ENCODE measurements around the gene DCDC1.

DNA sequence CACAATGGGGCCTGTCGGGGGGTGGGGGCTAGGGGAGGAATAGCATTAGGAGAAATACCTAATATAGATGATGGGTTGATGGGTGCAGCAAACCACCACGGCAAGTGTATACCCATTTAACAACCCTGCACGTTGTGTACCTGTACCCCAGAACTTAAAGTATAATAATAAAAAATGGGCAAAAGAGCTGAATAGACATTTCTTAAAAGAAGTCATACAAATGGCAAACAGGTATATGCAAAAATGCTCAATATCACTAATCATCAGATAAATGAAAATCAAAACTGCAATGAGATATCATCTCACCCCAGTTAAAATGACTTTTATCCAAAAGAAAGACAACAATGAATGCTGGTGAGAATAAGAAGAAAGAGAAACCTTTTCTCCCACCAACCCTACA is 419.7 kb downstream of the DCDC1 start:
- TF ChIP-seq POLR2AphosphoS5 (IDR thresholded peaks at IDR 0.05; ENCODE audit: borderline replicate concordance, low read depth, low read length) (no peak), EZH2 (IDR thresholded peaks at IDR 0.05) (no peak), FOXP2 (optimal IDR thresholded peaks at IDR 0.05; ENCODE audit: control extremely low read depth, extremely low read length, insufficient read depth) (no peak)

Data from SK-N-MC (cell line).